ENCODE results near the gene MYH2.
"Not testable (repeated sequence)": the region's sequence is repeated elsewhere in the genome, so short reads cannot be mapped to it uniquely, and the experiment has no call there.

Gene MYH2

GRCh38 chr17:10549096-10549842 is at the start of gene MYH2:
MYH2 (minus strand) TSS chr17:10549658; CDS start chr17:10547920, 1,738 bp downstream.
- in situ Hi-C loops (cut with HindIII; ENCODE audit: low pct_ligation_motif_present, low pct_unique_long_range_greater_than_20kb, low sequenced_read_pairs), result no loop called here
- no peak for DNase-seq

DNA sequence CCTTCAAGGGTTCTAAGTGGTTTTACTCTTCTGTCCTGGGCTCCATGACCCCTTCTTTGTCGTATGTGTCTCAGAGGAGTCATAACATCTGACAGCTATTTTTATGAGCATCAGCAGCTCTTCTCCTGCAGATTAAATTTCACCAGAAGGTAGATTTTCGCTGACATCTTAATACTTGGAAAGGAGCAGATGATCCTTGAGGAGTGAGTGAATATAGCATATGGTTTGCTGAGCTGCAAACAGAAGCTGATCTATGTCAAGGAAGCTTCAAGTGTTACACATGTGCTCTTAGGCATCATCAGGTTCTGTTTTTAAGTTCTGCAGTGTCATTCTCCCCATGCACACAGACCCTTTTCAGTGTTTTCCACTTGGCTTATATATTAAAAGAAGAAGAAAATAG is 49.2 kb upstream of the MYH2 start:
- DNase-seq, result no peak
- in situ Hi-C loops (cut with HindIII; ENCODE audit: low pct_ligation_motif_present, low pct_unique_long_range_greater_than_20kb, low sequenced_read_pairs), result no loop called here

- in situ Hi-C loops (cut with HindIII; ENCODE audit: low pct_ligation_motif_present, low pct_unique_long_range_greater_than_20kb, low sequenced_read_pairs), result no loop called here
- DNase-seq, result no peak
These were observed 40.2 kb upstream of the MYH2 start for GRCh38 chr17:10589553-10590145.

DNA sequence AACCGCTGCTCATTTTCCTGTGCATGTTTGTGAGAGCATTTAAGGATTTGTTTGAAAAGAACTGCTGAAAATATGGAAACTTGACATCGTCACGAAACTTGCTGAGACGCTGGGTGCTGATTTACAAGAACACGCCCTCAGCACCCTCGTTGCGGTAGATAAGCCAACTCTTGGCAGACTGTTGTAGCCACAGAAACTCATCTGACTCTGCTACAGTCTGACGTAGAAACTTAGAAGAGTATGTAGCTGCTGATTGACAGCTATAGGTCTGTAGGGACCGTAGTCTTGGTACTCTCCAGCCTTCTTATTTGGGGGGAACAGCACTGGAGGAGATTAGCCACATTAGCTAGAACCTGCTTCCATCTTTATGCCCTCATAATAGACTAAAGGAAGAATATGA is 36.1 kb upstream of the MYH2 start:
- in situ Hi-C loops (cut with HindIII; ENCODE audit: low pct_ligation_motif_present, low pct_unique_long_range_greater_than_20kb, low sequenced_read_pairs), result no loop called here
- DNase-seq, result no peak

DNA sequence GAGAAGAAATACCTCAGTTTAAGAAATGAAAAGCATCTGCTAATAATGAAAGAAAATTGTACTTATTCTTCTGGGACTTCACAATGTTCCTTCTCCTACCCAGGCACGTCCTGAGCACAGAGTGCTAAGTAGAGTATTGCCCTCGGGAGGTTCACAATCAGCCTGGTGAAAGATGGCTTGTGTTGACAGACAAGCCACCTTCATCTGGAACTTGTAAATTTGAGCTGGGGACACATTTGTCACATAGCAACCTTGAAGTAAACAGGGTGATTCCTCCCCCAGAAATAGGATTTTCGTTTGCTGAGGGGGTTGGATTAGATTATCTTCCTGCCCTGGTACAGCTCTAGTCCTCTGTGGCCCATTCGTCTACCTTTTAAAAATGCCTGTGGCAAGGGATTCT is 34.4 kb upstream of the MYH2 start:
- no peak for DNase-seq
- in situ Hi-C loops (cut with HindIII; ENCODE audit: low pct_ligation_motif_present, low pct_unique_long_range_greater_than_20kb, low sequenced_read_pairs), result no loop called here

- in situ Hi-C loops (cut with HindIII; ENCODE audit: low pct_ligation_motif_present, low pct_unique_long_range_greater_than_20kb, low sequenced_read_pairs), result no loop called here
- DNase-seq, result peak; percentile 4
These were observed 29.8 kb upstream of the MYH2 start for GRCh38 chr17:10579270-10579669.

GRCh38 chr17:10574324-10574723 is 24.9 kb upstream of the MYH2 start:
- DNase-seq, result no peak
- in situ Hi-C loops (cut with HindIII; ENCODE audit: low pct_ligation_motif_present, low pct_unique_long_range_greater_than_20kb, low sequenced_read_pairs), result no loop called here

GRCh38 chr17:10563991-10564660 is 14.7 kb upstream of the MYH2 start:
- in situ Hi-C loops (cut with HindIII; ENCODE audit: low pct_ligation_motif_present, low pct_unique_long_range_greater_than_20kb, low sequenced_read_pairs), result no loop called here
- no peak for DNase-seq

- in situ Hi-C loops (cut with HindIII; ENCODE audit: low pct_ligation_motif_present, low pct_unique_long_range_greater_than_20kb, low sequenced_read_pairs), result no loop called here
- DNase-seq, result no peak
These were observed 8.6 kb upstream of the MYH2 start for GRCh38 chr17:10558049-10558448.

- no peak for DNase-seq
- in situ Hi-C loops (cut with HindIII; ENCODE audit: low pct_ligation_motif_present, low pct_unique_long_range_greater_than_20kb, low sequenced_read_pairs), result no loop called here
These were observed 8.0 kb upstream of the MYH2 start for GRCh38 chr17:10557422-10557821.

- DNase-seq, result no peak
- in situ Hi-C loops (cut with HindIII; ENCODE audit: low pct_ligation_motif_present, low pct_unique_long_range_greater_than_20kb, low sequenced_read_pairs), result no loop called here
These were observed 7.0 kb upstream of the MYH2 start for GRCh38 chr17:10556301-10557005.

- in situ Hi-C loops (cut with HindIII; ENCODE audit: low pct_ligation_motif_present, low pct_unique_long_range_greater_than_20kb, low sequenced_read_pairs), result no loop called here
- no peak for DNase-seq
These were observed 556 bp upstream of the MYH2 start for GRCh38 chr17:10550014-10550413.

DNA sequence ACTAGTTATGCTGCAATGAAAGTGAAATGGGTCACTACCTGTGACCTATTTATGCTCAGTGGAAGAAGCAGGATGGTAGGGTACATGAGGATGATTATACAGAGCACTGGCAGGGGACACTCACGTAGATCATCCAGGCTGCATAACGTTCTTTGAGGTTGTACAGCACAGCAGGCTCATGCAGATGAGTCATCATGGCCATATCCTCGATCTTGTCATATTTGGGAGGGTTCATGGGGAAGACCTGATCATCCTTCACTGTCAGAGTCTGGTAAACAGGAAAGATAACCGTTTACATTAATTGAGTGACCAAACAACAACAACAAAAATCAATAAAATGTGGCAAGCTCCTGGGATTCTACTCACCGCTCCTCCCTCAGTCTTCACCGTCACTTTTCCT is 2.1 kb downstream of the MYH2 start:
- in situ Hi-C loops (cut with HindIII; ENCODE audit: low pct_ligation_motif_present, low pct_unique_long_range_greater_than_20kb, low sequenced_read_pairs), result no loop called here
- no peak for DNase-seq

GRCh38 chr17:10543486-10543885 is 6.0 kb downstream of the MYH2 start:
- in situ Hi-C loops (cut with HindIII; ENCODE audit: low pct_ligation_motif_present, low pct_unique_long_range_greater_than_20kb, low sequenced_read_pairs), result not testable (repeated sequence)
- DNase-seq, result peak; percentile 40

DNA sequence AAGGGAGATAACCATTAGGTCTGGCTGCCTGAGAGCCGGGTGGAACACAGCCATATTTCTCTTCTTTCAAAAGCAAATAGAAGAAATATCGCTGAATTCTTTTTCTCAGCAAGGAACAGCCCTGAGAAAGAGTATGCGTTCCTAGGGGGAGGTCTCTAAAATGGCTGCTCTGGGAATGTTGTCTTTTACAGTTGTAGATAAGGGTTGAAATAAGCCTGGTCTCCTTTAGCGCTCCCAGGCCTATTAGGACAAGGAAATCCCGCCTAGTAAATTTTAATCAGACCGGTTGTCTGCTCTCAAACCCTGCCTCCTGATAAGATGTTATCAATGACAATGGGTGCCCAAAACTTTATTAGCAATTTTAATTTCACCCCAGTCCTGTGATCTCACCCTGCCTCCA is 8.3 kb downstream of the MYH2 start:
- in situ Hi-C loops (cut with HindIII; ENCODE audit: low pct_ligation_motif_present, low pct_unique_long_range_greater_than_20kb, low sequenced_read_pairs); DNase-seq: not testable (repeated sequence)

DNA sequence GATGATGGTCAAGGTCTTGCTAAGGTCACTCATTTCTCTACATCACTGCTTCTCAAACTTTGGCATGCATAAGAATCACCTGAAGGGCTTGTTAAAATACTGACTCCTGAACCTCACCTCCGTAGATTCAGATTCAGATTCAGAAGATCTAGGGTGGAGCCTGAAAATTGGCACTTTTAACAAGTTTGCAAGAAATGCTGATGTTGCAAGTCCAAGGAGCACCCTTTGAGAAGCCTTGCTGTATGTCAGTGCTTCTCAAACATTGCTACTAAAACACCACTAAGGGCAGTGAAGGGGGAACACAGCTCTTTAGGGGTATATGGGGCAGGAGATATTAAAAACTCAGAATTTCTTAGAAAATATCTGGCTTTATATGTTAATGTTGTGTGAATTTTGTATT is 17.4 kb downstream of the MYH2 start:
- DNase-seq, result no peak
- in situ Hi-C loops (cut with HindIII; ENCODE audit: low pct_ligation_motif_present, low pct_unique_long_range_greater_than_20kb, low sequenced_read_pairs), result no loop called here

GRCh38 chr17:10527419-10527818 is 22.0 kb downstream of the MYH2 start:
- in situ Hi-C loops (cut with HindIII; ENCODE audit: low pct_ligation_motif_present, low pct_unique_long_range_greater_than_20kb, low sequenced_read_pairs), result no loop called here
- no peak for DNase-seq

GRCh38 chr17:10526517-10526916 is 22.9 kb downstream of the MYH2 start:
- no peak for DNase-seq
- in situ Hi-C loops (cut with HindIII; ENCODE audit: low pct_ligation_motif_present, low pct_unique_long_range_greater_than_20kb, low sequenced_read_pairs), result no loop called here

- DNase-seq, result no peak
- in situ Hi-C loops (cut with HindIII; ENCODE audit: low pct_ligation_motif_present, low pct_unique_long_range_greater_than_20kb, low sequenced_read_pairs), result no loop called here
These were observed 26.4 kb downstream of the MYH2 start for GRCh38 chr17:10523064-10523463.
